GM23338 (cell line): ENCODE measurements around the gene LRRC8B. TPM values are rescaled to one million over a fixed set of nuclear protein-coding genes. Genes with fewer than 3 reads are reported as not detected.

Experiments used
- ATAC-seq: fragments of 200-7000 bp; cut with Tn5 transposase; 3 replicates; pipeline ENCODE4 v1.9.1; 2020
- DNase-seq: peaks from one replicate; pipeline ENCODE4 v3.0.0-alpha.2; 2015; ENCODE audit warnings: low spot score
- H2AFZ ChIP-seq: fragments of 200-600 bp; sonication (generic); 2 replicates; pipeline ENCODE4 v1.8.0; 2016; ENCODE audit warnings: antibody characterized with exemption, mild to moderate bottlenecking, moderate library complexity
- H3F3A ChIP-seq: fragments of 200-600 bp; sonication (generic); replicated peaks from 2 replicates; pipeline ENCODE4 v1.8.0; 2017; ENCODE audit warnings: antibody characterized with exemption, mixed run types, low read depth
- H3K27ac ChIP-seq: fragments of 200-600 bp; sonication (generic); 2 replicates; pipeline ENCODE4 v1.6.1; 2016; ENCODE audit warnings: low read depth
- H3K27me3 ChIP-seq: fragments of 200-600 bp; sonication (generic); 2 replicates; pipeline ENCODE4 v1.8.0; 2016; ENCODE audit warnings: mild to moderate bottlenecking, mixed run types, moderate library complexity; ENCODE audit not compliant: insufficient read depth
- H3K36me3 ChIP-seq: fragments of 200-600 bp; sonication (generic); 2 replicates; pipeline ENCODE4 v1.8.0; 2016; ENCODE audit warnings: mild to moderate bottlenecking; ENCODE audit not compliant: insufficient read depth
- H3K4me1 ChIP-seq: fragments of 200-600 bp; sonication (generic); 2 replicates; pipeline ENCODE4 v1.8.0; 2016; ENCODE audit warnings: mild to moderate bottlenecking, moderate library complexity; ENCODE audit not compliant: insufficient read depth
- H3K4me2 ChIP-seq: fragments of 200-600 bp; sonication (generic); 2 replicates; pipeline ENCODE4 v1.7.1; 2017; ENCODE audit warnings: mixed run types
- H3K4me3 ChIP-seq: fragments of 200-600 bp; sonication (generic); 2 replicates; pipeline ENCODE4 v1.6.1; 2016; ENCODE audit warnings: mixed run types
- H3K79me2 ChIP-seq: fragments of 200-600 bp; sonication (generic); replicated peaks from 2 replicates; pipeline ENCODE4 v1.8.0; 2017; ENCODE audit warnings: mild to moderate bottlenecking; ENCODE audit not compliant: insufficient read depth
- H3K9me2 ChIP-seq: fragments of 200-600 bp; sonication (generic); 2 replicates; pipeline ENCODE4 v1.8.0; 2017; ENCODE audit not compliant: insufficient read depth
- H4K20me1 ChIP-seq: fragments of 200-600 bp; sonication (generic); replicated peaks from 2 replicates; pipeline ENCODE4 v1.8.0; 2017; ENCODE audit warnings: mild to moderate bottlenecking; ENCODE audit not compliant: insufficient read depth
- H3K27ac Mint-ChIP-seq: 2 replicates; pipeline ENCODE4 v1.8.0; 2020; ENCODE audit warnings: inconsistent platforms, mild to moderate bottlenecking, moderate library complexity, mixed read lengths
- H3K27me3 Mint-ChIP-seq: 3 replicates; pipeline ENCODE4 v1.8.0; 2022; ENCODE audit warnings: low read depth, mild to moderate bottlenecking, moderate library complexity, mixed read lengths, inconsistent platforms; ENCODE audit not compliant: insufficient read depth, poor library complexity
- H3K36me3 Mint-ChIP-seq: 3 replicates; pipeline ENCODE4 v1.8.0; 2021; ENCODE audit warnings: low read depth, mild to moderate bottlenecking, inconsistent platforms, moderate library complexity, mixed read lengths
- H3K4me1 Mint-ChIP-seq: 3 replicates; pipeline ENCODE4 v1.8.0; 2020; ENCODE audit warnings: mild to moderate bottlenecking, inconsistent platforms, mixed read lengths
- H3K4me3 Mint-ChIP-seq: 3 replicates; pipeline ENCODE4 v1.8.0; 2021; ENCODE audit warnings: moderate library complexity, mild to moderate bottlenecking, inconsistent platforms, mixed read lengths
- H3K9me3 Mint-ChIP-seq: 3 replicates; pipeline ENCODE4 v1.8.0; 2020; ENCODE audit warnings: moderate library complexity, mild to moderate bottlenecking, inconsistent platforms, mixed read lengths
- CREB1 ChIP-seq: fragments of 250-450 bp; sonication (Bioruptor Pico); IDR thresholded peaks from 2 replicates; pipeline ENCODE4 v1.5.0; 2020; ENCODE audit warnings: low read depth, mild to moderate bottlenecking, moderate library complexity
- CTCF ChIP-seq, 2 experiments: fragments of 200-600 bp in 1 of 2; sonication (generic) in 1 of 2; conservative IDR thresholded peaks; 2 replicates each; pipeline versions ENCODE4 v1.5.1 to v1.6.1; 2016 to 2017; ENCODE audit warnings: antibody characterized with exemption in 2 of 2, low read depth in 2 of 2, mild to moderate bottlenecking in 2 of 2, moderate library complexity in 1 of 2
- ETS1 ChIP-seq: IDR thresholded peaks from 2 replicates; pipeline ENCODE4 v1.6.1; 2016; ENCODE audit warnings: antibody characterized with exemption
- EZH2 ChIP-seq: fragments of 200-600 bp; sonication (generic); IDR thresholded peaks from one replicate; pipeline ENCODE4 v1.8.0; 2017; ENCODE audit warnings: antibody characterized with exemption, mild to moderate bottlenecking, low read depth; ENCODE audit not compliant: unreplicated experiment
- EZH2phosphoT487 ChIP-seq: fragments of 200-600 bp; sonication (generic); IDR thresholded peaks from one replicate; pipeline ENCODE4 v1.8.1; 2018; ENCODE audit warnings: antibody characterized with exemption; ENCODE audit not compliant: unreplicated experiment
- JUNB ChIP-seq: IDR thresholded peaks from one replicate; pipeline ENCODE4 v1.6.1; 2016; ENCODE audit warnings: antibody characterized with exemption; ENCODE audit not compliant: unreplicated experiment
- NANOG ChIP-seq: IDR thresholded peaks from 2 replicates; pipeline ENCODE4 v1.6.1; 2016; ENCODE audit warnings: antibody characterized with exemption, borderline replicate concordance
- POLR2AphosphoS5 ChIP-seq: IDR thresholded peaks from 2 replicates; pipeline ENCODE4 v1.6.1; 2016; ENCODE audit warnings: antibody characterized with exemption, low read depth
- REST ChIP-seq: IDR thresholded peaks from one replicate; pipeline ENCODE4 v1.6.1; 2018; ENCODE audit warnings: antibody characterized with exemption; ENCODE audit not compliant: unreplicated experiment
- STAT1 ChIP-seq: IDR thresholded peaks from one replicate; pipeline ENCODE4 v1.6.1; 2016; ENCODE audit warnings: antibody characterized with exemption; ENCODE audit not compliant: unreplicated experiment
- ZNF114 ChIP-seq: fragments of 250-450 bp; sonication (Bioruptor Pico); IDR thresholded peaks from 2 replicates; pipeline ENCODE4 v1.5.0; 2020; ENCODE audit warnings: mild to moderate bottlenecking, moderate library complexity
- ZNF331 ChIP-seq: fragments of 250-450 bp; sonication (Bioruptor Pico); IDR thresholded peaks from 2 replicates; pipeline ENCODE4 v1.5.0; 2020; ENCODE audit warnings: low read depth, mild to moderate bottlenecking, moderate library complexity
- polyA plus RNA-seq: library from polyadenylated mRNA; unstranded; fragments of >200 nt; fragmentation: Nextera tagmentation; extraction: Ambion mirVana; gene quantifications from 2 replicates; pipeline ENCODE4 v1.2.1, GENCODE V29; 2016
- total RNA-seq: library from RNA; depleted of rRNA; stranded (reverse); fragments of >200 nt; shearing (Covaris generic); gene quantifications from 2 replicates; pipeline ENCODE4 v1.2.3, GENCODE V29; 2014
- TF ChIP-seq, protein P1 (sequence below): fragments of 250-450 bp; sonication (Bioruptor Pico); IDR thresholded peaks from 2 replicates; pipeline ENCODE4 v1.5.0; 2020; ENCODE audit warnings: mild to moderate bottlenecking, moderate library complexity

The LRRC8B gene
- total and polyA plus RNA-seq, 2 experiments from 2014 or later = 9.0 to 26.5 TPM

- no peaks in the 10 kb centered on the region for H3K27me3 Mint-ChIP-seq
- TF ChIP-seq, protein P1, sequence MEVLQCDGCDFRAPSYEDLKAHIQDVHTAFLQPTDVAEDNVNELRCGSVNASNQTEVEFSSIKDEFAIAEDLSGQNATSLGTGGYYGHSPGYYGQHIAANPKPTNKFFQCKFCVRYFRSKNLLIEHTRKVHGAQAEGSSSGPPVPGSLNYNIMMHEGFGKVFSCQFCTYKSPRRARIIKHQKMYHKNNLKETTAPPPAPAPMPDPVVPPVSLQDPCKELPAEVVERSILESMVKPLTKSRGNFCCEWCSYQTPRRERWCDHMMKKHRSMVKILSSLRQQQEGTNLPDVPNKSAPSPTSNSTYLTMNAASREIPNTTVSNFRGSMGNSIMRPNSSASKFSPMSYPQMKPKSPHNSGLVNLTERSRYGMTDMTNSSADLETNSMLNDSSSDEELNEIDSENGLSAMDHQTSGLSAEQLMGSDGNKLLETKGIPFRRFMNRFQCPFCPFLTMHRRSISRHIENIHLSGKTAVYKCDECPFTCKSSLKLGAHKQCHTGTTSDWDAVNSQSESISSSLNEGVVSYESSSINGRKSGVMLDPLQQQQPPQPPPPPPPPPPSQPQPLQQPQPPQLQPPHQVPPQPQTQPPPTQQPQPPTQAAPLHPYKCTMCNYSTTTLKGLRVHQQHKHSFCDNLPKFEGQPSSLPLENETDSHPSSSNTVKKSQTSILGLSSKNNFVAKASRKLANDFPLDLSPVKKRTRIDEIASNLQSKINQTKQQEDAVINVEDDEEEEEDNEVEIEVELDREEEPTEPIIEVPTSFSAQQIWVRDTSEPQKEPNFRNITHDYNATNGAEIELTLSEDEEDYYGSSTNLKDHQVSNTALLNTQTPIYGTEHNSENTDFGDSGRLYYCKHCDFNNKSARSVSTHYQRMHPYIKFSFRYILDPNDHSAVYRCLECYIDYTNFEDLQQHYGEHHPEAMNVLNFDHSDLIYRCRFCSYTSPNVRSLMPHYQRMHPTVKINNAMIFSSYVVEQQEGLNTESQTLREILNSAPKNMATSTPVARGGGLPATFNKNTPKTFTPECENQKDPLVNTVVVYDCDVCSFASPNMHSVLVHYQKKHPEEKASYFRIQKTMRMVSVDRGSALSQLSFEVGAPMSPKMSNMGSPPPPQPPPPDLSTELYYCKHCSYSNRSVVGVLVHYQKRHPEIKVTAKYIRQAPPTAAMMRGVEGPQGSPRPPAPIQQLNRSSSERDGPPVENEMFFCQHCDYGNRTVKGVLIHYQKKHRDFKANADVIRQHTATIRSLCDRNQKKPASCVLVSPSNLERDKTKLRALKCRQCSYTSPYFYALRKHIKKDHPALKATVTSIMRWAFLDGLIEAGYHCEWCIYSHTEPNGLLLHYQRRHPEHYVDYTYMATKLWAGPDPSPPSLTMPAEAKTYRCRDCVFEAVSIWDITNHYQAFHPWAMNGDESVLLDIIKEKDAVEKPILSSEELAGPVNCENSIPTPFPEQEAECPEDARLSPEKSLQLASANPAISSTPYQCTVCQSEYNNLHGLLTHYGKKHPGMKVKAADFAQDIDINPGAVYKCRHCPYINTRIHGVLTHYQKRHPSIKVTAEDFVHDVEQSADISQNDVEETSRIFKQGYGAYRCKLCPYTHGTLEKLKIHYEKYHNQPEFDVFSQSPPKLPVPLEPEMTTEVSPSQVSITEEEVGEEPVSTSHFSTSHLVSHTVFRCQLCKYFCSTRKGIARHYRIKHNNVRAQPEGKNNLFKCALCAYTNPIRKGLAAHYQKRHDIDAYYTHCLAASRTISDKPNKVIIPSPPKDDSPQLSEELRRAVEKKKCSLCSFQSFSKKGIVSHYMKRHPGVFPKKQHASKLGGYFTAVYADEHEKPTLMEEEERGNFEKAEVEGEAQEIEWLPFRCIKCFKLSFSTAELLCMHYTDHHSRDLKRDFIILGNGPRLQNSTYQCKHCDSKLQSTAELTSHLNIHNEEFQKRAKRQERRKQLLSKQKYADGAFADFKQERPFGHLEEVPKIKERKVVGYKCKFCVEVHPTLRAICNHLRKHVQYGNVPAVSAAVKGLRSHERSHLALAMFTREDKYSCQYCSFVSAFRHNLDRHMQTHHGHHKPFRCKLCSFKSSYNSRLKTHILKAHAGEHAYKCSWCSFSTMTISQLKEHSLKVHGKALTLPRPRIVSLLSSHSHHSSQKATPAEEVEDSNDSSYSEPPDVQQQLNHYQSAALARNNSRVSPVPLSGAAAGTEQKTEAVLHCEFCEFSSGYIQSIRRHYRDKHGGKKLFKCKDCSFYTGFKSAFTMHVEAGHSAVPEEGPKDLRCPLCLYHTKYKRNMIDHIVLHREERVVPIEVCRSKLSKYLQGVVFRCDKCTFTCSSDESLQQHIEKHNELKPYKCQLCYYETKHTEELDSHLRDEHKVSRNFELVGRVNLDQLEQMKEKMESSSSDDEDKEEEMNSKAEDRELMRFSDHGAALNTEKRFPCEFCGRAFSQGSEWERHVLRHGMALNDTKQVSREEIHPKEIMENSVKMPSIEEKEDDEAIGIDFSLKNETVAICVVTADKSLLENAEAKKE = no peak
- TF ChIP-seq EZH2 (no peak), NANOG (no peak), EZH2phosphoT487 (no peak), ZNF114 (CRISPR knock-in tag) (no peak), REST (no peak), STAT1 (no peak), CTCF (conservative IDR thresholded peaks at IDR 0.05; ENCODE audit: low read depth in 2 of 2) (no peak), ETS1 (no peak), CREB1 (CRISPR knock-in tag) (no peak), ZNF331 (no peak), JUNB (no peak), POLR2AphosphoS5 (no peak)
- Histone ChIP-seq H3F3A (no peaks in the 10 kb centered on the region), H3K4me2 (no peak overlapping the region), H4K20me1 (no peaks in the 10 kb centered on the region), H3K9me2 (no peaks in the 10 kb centered on the region), H3K4me3 (no peak overlapping the region), H3K27me3 (no peaks in the 10 kb centered on the region), H3K36me3 (no peaks in the 10 kb centered on the region), H3K4me1 (no peaks in the 10 kb centered on the region), H3K79me2 (no peaks in the 10 kb centered on the region), H3K27ac (no peak overlapping the region), H2AFZ (no peak overlapping the region)
- H3K4me1 Mint-ChIP-seq = peaks cover 3% of the 10 kb centered on the region; the same call in 2 of the 3 replicates
- H3K27ac Mint-ChIP-seq = no peak overlapping the region
- peaks cover 20% of the 10 kb centered on the region for H3K36me3 Mint-ChIP-seq
- DNase-seq (peak; percentile 20), ATAC-seq (no peak)
- H3K9me3 Mint-ChIP-seq = peaks cover 20% of the 10 kb centered on the region; the same call in 2 of the 3 replicates
- H3K4me3 Mint-ChIP-seq = no peak overlapping the region
Measured at GRCh38 chr1:89512996-89513720, 11.5 kb upstream of the LRRC8B start.
